Measurements from ENCODE around the gene LRMDA. TPM values are rescaled to one million over a fixed set of nuclear protein-coding genes. Genes with fewer than 3 reads are reported as not detected.

LRMDA gene
- total and polyA plus RNA-seq, 2 donors: 7.9 to 17.7 TPM

- Histone ChIP-seq H3K27ac (ENCODE audit: low read depth) (no peak overlapping the region), H3K4me1 (ENCODE audit: insufficient read depth) (no peaks in the 10 kb centered on the region), H3K36me3 (ENCODE audit: insufficient read depth) (no peaks in the 10 kb centered on the region), H3K4me3 (ENCODE audit: low read depth, low read length) (no peak overlapping the region)
- DNase-seq (ENCODE audit: extremely low spot score): no peak
- WGBS: 96% methylated on average over 1 of the region's 1 CpG
Observed at GRCh38 chr10:75452997-75453396, 21.6 kb downstream of the LRMDA start.

GRCh38 chr10:75456122-75456521 lies 24.7 kb downstream of the LRMDA start:
- no peak overlapping the region for H3K27ac ChIP-seq (ENCODE audit: low read depth)
- 96% methylated on average over 9 of the region's 9 CpGs for WGBS
- DNase-seq (ENCODE audit: extremely low spot score): no peak
- no peaks in the 10 kb centered on the region for H3K4me1 ChIP-seq (ENCODE audit: insufficient read depth)
- H3K4me3 ChIP-seq (ENCODE audit: low read depth, low read length): no peak overlapping the region
- no peaks in the 10 kb centered on the region for H3K36me3 ChIP-seq (ENCODE audit: insufficient read depth)

DNA sequence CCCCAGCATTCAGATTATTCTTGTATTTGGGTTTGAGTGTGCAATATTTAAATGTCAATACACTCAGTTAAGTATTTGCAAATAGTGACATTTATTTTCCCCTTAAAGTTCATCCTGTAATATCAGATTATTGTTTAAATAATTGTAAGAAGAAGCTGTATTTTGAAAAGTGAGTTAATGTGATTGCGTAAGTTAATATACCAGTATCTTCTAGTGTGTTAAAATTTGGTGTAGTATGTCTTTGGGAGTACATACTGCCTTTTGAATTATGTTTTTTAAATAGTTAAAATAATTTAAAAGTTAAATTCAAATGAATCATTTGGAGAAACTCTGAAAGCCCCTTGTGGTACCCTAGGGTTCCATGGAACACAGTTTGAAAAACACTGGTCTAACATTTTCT lies 28.6 kb downstream of the LRMDA start:
- no peaks in the 10 kb centered on the region for H3K4me1 ChIP-seq (ENCODE audit: insufficient read depth)
- H3K27ac ChIP-seq (ENCODE audit: low read depth): no peak overlapping the region
- no peaks in the 10 kb centered on the region for H3K36me3 ChIP-seq (ENCODE audit: insufficient read depth)
- H3K4me3 ChIP-seq (ENCODE audit: low read depth, low read length): no peak overlapping the region
- 98% methylated on average over 1 of the region's 1 CpG for WGBS
- DNase-seq (ENCODE audit: extremely low spot score): no peak

DNA sequence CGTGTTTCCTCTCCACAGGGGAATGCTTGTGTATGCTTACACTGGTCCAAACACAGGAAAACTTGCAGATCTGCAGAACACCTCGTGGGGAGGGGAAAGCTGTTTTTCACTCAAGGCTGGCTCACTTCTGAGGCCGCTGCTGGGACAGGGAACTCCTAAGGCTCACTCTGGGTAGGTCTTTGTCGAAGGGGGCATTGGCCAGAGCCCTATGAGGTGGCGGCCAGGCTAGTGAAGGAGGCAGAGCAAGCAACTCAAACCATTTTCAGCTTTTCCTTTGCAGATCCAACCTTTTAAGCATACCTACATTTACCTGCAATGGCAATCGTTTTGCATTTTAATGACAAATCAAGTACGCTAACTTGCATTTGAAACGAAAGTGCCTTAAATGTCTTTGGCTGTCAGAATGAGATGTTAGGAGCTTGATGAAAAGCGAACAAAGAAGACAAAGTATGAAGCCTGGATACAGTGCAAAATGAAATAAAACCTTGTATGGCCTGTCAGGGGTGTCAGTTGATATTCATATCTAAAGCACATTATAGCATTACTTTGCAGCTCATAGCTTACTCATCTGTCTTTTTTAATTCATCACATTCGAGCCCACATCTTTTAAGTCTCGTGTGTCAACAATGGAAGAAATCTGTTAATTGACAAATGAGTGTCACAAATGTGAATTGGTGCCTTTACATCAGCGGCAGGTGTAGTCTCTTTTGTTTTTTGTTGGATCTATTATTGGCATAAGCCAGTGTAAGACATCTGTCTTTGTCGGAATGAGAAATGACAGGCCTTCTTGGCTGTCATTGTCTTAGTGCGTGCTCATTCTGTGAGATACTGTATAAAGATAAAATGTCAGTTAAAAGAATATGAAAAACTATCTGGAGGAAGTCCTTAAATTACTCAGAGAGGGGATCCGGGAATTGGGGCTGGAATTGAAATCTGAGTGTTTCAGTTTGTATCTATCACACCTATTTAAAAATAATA lies 30.5 kb downstream of the LRMDA start:
- no peak for DNase-seq (ENCODE audit: extremely low spot score)
- Histone ChIP-seq H3K27ac (ENCODE audit: low read depth) (no peak overlapping the region), H3K4me1 (ENCODE audit: insufficient read depth) (no peaks in the 10 kb centered on the region), H3K4me3 (ENCODE audit: low read depth, low read length) (no peak overlapping the region), H3K36me3 (ENCODE audit: insufficient read depth) (no peaks in the 10 kb centered on the region)
- WGBS: 86% methylated on average over 15 of the region's 15 CpGs

GRCh38 chr10:75462865-75463264 lies 31.4 kb downstream of the LRMDA start:
- H3K4me1 ChIP-seq (ENCODE audit: insufficient read depth): no peaks in the 10 kb centered on the region
- 88% methylated on average over 9 of the region's 9 CpGs for WGBS
- H3K27ac ChIP-seq (ENCODE audit: low read depth): no peak overlapping the region
- no peaks in the 10 kb centered on the region for H3K36me3 ChIP-seq (ENCODE audit: insufficient read depth)
- DNase-seq (ENCODE audit: extremely low spot score): no peak
- no peak overlapping the region for H3K4me3 ChIP-seq (ENCODE audit: low read depth, low read length)

DNA sequence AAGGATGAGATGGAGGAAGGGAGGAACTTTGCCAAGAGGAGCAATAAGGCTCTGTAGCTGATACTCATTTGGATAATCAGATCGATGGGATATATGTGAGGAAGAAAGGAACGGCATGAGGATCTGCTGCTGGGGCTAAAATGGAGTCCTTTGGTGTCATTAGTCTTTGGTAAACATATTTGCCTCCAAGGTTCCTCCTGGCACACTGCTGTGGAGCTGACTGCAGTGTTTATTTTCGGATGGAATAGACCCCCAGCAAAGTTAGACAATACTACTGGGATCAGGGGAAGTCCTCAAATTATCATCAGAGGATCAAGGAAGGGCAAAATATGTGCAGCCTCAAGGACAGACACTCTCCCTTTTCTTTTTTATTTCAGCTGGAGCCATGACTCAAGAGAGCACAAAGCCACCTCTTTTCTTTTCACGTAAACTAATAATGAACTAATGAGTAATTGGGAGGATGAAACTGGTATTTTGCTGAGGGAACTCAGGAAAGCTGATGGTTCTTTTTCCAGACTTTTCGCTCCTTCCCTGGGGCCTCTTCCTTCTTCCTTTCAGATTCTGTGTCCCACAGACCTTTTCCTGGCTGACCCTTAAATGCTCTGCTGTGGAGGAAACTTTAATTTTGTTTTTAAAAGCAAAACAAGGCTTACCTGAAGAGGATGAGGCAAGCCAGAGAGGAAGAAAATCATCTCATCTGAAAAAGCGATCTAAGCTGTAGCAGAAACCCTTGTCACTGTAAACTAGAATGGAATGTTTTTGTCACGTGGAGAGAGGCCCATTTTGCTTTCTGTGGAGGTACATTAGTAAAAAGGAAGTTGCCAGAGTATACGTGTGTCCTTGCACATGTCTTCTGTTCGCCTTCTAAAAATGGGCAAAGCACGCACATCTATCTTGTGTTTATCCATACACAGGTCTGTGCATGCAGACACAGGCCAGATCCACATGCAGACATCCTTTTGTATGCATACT lies 33.3 kb downstream of the LRMDA start:
- peaks cover 4% of the 10 kb centered on the region for H3K4me1 ChIP-seq (ENCODE audit: insufficient read depth)
- H3K27ac ChIP-seq (ENCODE audit: low read depth): no peak overlapping the region
- peak; percentile 53 for DNase-seq (ENCODE audit: extremely low spot score)
- no peak overlapping the region for H3K4me3 ChIP-seq (ENCODE audit: low read depth, low read length)
- WGBS: 70% methylated on average over 10 of the region's 10 CpGs
- no peaks in the 10 kb centered on the region for H3K36me3 ChIP-seq (ENCODE audit: insufficient read depth)

- 79% methylated on average over 6 of the region's 6 CpGs for WGBS
- Histone ChIP-seq H3K27ac (ENCODE audit: low read depth) (no peak overlapping the region), H3K36me3 (ENCODE audit: insufficient read depth) (no peaks in the 10 kb centered on the region), H3K4me3 (ENCODE audit: low read depth, low read length) (no peak overlapping the region), H3K4me1 (ENCODE audit: insufficient read depth) (peaks cover 4% of the 10 kb centered on the region)
- DNase-seq (ENCODE audit: extremely low spot score): no peak
Observed at GRCh38 chr10:75465450-75465827, 34.0 kb downstream of the LRMDA start.

GRCh38 chr10:75466001-75466400 lies 34.6 kb downstream of the LRMDA start:
- H3K36me3 ChIP-seq (ENCODE audit: insufficient read depth): no peaks in the 10 kb centered on the region
- WGBS: 95% methylated on average over 4 of the region's 4 CpGs
- H3K4me3 ChIP-seq (ENCODE audit: low read depth, low read length): no peak overlapping the region
- peaks cover 4% of the 10 kb centered on the region for H3K4me1 ChIP-seq (ENCODE audit: insufficient read depth)
- no peak overlapping the region for H3K27ac ChIP-seq (ENCODE audit: low read depth)
- no peak for DNase-seq (ENCODE audit: extremely low spot score)

- DNase-seq (ENCODE audit: extremely low spot score): no peak
- Histone ChIP-seq H3K4me3 (ENCODE audit: low read depth, low read length) (no peak overlapping the region), H3K27ac (ENCODE audit: low read depth) (no peak overlapping the region), H3K4me1 (ENCODE audit: insufficient read depth) (peaks cover 4% of the 10 kb centered on the region), H3K36me3 (ENCODE audit: insufficient read depth) (no peaks in the 10 kb centered on the region)
- 95% methylated on average over 6 of the region's 6 CpGs for WGBS
Observed at GRCh38 chr10:75466886-75467285, 35.5 kb downstream of the LRMDA start.

- H3K27ac ChIP-seq (ENCODE audit: low read depth): no peak overlapping the region
Observed at GRCh38 chr10:75468612-75469005, 37.2 kb downstream of the LRMDA start.

DNA sequence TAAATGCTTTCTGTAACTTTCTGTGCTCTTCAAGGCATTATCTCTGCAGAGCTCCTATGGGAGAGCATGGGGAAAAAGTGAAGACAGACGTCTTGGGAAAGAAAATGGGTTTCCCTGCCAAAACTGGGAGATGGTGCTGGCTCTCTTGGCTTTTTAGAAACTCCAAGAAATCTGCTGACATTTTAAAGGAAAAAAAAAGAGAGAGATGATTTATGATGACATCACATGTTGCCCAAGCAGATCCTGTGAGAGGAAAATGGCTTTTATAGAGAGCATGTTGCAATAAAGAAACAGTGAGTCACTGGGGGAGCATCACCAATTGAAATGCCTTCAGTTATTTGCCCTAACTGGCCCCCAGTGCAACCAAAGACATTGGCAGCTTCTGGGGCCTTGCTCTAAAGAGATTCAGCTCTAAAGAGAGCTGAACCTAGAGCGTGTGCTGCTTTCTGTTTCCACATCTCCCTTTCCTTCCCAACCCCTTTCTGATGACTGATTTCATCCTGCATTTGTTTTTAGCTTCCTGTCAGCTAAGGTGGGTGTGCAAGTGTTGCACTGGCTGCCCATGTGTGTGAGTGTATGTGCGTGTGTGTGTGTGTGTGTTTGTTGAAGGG lies 37.7 kb downstream of the LRMDA start:
- peak; percentile 71 for DNase-seq (ENCODE audit: extremely low spot score)
- Histone ChIP-seq H3K4me3 (ENCODE audit: low read depth, low read length) (no peak overlapping the region), H3K36me3 (ENCODE audit: insufficient read depth) (no peaks in the 10 kb centered on the region), H3K4me1 (ENCODE audit: insufficient read depth) (peaks cover 5% of the 10 kb centered on the region), H3K27ac (ENCODE audit: low read depth) (peak overlapping the region; percentile 62)
- WGBS: 30% methylated on average over 3 of the region's 3 CpGs

More at GRCh38 chr10:75468612-75469005, 37.2 kb downstream of the LRMDA start:
- Histone ChIP-seq H3K4me3 (ENCODE audit: low read depth, low read length) (no peak overlapping the region), H3K4me1 (ENCODE audit: insufficient read depth) (peaks cover 5% of the 10 kb centered on the region), H3K36me3 (ENCODE audit: insufficient read depth) (no peaks in the 10 kb centered on the region)
- 68% methylated on average over 7 of the region's 7 CpGs for WGBS
- DNase-seq (ENCODE audit: extremely low spot score): no peak

DNA sequence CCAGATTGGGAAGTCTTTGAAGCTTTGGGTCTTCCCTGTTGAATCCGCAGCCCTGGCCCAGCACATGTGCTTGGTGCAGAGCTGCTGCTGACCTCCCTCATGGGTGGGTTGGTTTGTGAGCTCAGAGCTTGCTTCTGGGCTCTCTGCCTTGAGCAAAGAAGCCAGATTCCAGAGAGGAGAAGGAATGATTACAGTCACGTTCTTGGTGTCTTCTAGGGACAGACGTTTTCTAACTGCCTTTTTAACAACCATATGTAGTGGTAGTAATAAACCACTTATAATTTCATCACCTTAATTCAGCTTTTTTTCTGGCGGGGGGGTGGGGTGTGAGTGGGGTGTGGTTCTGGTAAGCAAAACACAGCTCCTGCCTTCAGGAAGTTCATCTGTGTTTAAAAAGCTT lies 39.5 kb downstream of the LRMDA start:
- Histone ChIP-seq H3K4me1 (ENCODE audit: insufficient read depth) (peaks cover 5% of the 10 kb centered on the region), H3K36me3 (ENCODE audit: insufficient read depth) (no peaks in the 10 kb centered on the region), H3K27ac (ENCODE audit: low read depth) (no peak overlapping the region), H3K4me3 (ENCODE audit: low read depth, low read length) (no peak overlapping the region)
- no peak for DNase-seq (ENCODE audit: extremely low spot score)
- 33% methylated on average over 4 of the region's 4 CpGs for WGBS

DNA sequence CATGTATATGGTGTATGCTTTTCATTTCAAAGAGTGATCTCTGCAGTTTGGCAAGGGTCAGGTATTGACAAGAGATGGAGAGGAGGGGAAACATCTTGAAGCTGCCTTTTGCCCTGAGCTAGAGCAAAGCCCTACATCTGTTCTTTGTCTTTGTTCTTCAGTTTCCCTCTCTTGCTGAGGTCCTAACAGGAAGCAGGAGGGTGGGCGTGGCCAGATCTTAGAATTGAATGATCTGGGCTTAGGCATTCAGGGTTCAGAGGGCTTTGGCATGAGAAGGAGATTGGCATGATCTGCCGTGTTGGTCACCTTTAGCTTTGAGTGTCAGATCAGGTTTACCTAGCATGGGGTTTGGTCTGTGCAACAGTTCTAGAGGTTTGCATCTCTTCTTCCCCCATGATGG lies 41.3 kb downstream of the LRMDA start:
- no peak overlapping the region for H3K27ac ChIP-seq (ENCODE audit: low read depth)
- H3K4me1 ChIP-seq (ENCODE audit: insufficient read depth): peaks cover 5% of the 10 kb centered on the region
- no peaks in the 10 kb centered on the region for H3K36me3 ChIP-seq (ENCODE audit: insufficient read depth)
- WGBS: 90% methylated on average over 2 of the region's 2 CpGs
- H3K4me3 ChIP-seq (ENCODE audit: low read depth, low read length): no peak overlapping the region
- DNase-seq (ENCODE audit: extremely low spot score): no peak

Measured in urinary bladder (tissue), 4 donors.